K562 (cell line): ENCODE data around the gene SLMAP. TPM values are rescaled to one million over a fixed set of nuclear protein-coding genes. Genes with fewer than 3 reads are reported as not detected.

Experiments
- ATAC-seq: fragments of 200-7000 bp; cut with Tn5 transposase; 3 replicates; pipeline ENCODE4 v1.9.1; 2020; ENCODE audit warnings: moderate library complexity
- BruUV-seq: library from RNA; stranded (reverse); fragments of 400-500 nt; replicated peaks from 2 replicates; lab custom pipeline; 2021; lab: Mats Ljungman, UMichigan
- CTCF ChIA-PET: fragments of 300-600 bp; formaldehyde crosslinking; extraction: SDS; loops from one replicate; lab custom pipeline; 2021; ENCODE audit warnings: low intra/inter-chr PET ratio; lab: Yijun Ruan, JAX
- POLR2A ChIA-PET: fragments of 300-600, 350-650 bp; sonication (Branson Sonifier 250); formaldehyde crosslinking; extraction: SDS; loops from one replicate; lab custom pipeline; 2021; ENCODE audit warnings: antibody characterized with exemption, inconsistent platforms; lab: Yijun Ruan, JAX
- DNase-seq, 4 experiments: peaks; one replicate each; pipeline versions ENCODE4 v3.0.0 to v3.0.0-alpha.2; 2011 to 2018; ENCODE audit warnings: low spot score in 3 of 4, mixed read lengths in 3 of 4; ENCODE audit errors: extremely low read depth in 1 of 4
- FAIRE-seq: peaks from 2 replicates; lab custom pipeline; 2011; peaks lifted over from hg19 to GRCh38; lab: Jason Lieb, UNC
- H2AFZ ChIP-seq: 2 replicates; pipeline ENCODE4 v1.6.0; 2011; ENCODE audit warnings: low read depth, low read length, control low read depth, inconsistent platforms
- H3K27ac ChIP-seq: fragments of 200-600 bp; 3 replicates; pipeline ENCODE4 v1.8.0; 2011; ENCODE audit warnings: low read depth, mild to moderate bottlenecking, control low read depth, inconsistent platforms, low read length, moderate library complexity, mixed read lengths; ENCODE audit errors: extremely low read depth
- H3K27me3 ChIP-seq, 2 experiments: fragments of 300-600 bp in 1 of 2; 2 replicates in 1 of 2; 3 replicates in 1 of 2; pipeline versions ENCODE4 v1.6.0 to v1.8.0; 2011; ENCODE audit warnings: inconsistent platforms in 2 of 2, low read length in 2 of 2, mild to moderate bottlenecking in 1 of 2, mixed read lengths in 1 of 2, moderate library complexity in 1 of 2; ENCODE audit not compliant: control insufficient read depth in 2 of 2, insufficient read depth in 2 of 2
- H3K36me3 ChIP-seq: fragments of 300-600 bp; 3 replicates; pipeline ENCODE4 v1.8.0; 2011; ENCODE audit warnings: mild to moderate bottlenecking, low read length, inconsistent platforms; ENCODE audit not compliant: control insufficient read depth, insufficient read depth
- H3K4me1 ChIP-seq, 2 experiments: fragments of 200-600 bp in 1 of 2; replicated peaks in 1 of 2; 2 replicates in 1 of 2; 3 replicates in 1 of 2; pipeline versions ENCODE4 v1.5.1 to v1.8.0; 2011; ENCODE audit warnings: inconsistent platforms in 2 of 2, low read length in 2 of 2, mild to moderate bottlenecking in 1 of 2, mixed read lengths in 1 of 2, moderate library complexity in 1 of 2; ENCODE audit not compliant: control insufficient read depth in 2 of 2, insufficient read depth in 2 of 2
- H3K4me2 ChIP-seq: 2 replicates; pipeline ENCODE4 v1.6.1; 2011; ENCODE audit warnings: low read length, control low read depth, inconsistent platforms, mixed read lengths; ENCODE audit not compliant: insufficient read depth
- H3K4me3 ChIP-seq: fragments of 200-600 bp; sonication (generic), shearing (Covaris generic); 2 replicates; pipeline ENCODE4 v1.5.1; 2016; ENCODE audit warnings: control low read depth, inconsistent platforms
- H3K79me2 ChIP-seq: fragments of 200-600 bp; 3 replicates; pipeline ENCODE4 v1.8.0; 2011; ENCODE audit warnings: low read length, inconsistent platforms; ENCODE audit not compliant: control insufficient read depth, insufficient read depth
- H3K9ac ChIP-seq, 2 experiments: 2 replicates each; pipeline versions ENCODE4 v1.6.0 to v1.6.1; 2011; ENCODE audit warnings: low read depth in 2 of 2, low read length in 2 of 2, control low read depth in 1 of 2, inconsistent platforms in 1 of 2, mild to moderate bottlenecking in 1 of 2, mixed read lengths in 1 of 2; ENCODE audit not compliant: insufficient read depth in 1 of 2
- H3K9me1 ChIP-seq: one replicate; pipeline ENCODE4 v1.6.0; 2011; ENCODE audit warnings: inconsistent platforms, mild to moderate bottlenecking, low read length, moderate library complexity; ENCODE audit not compliant: control insufficient read depth, insufficient read depth
- H3K9me3 ChIP-seq: replicated peaks from 2 replicates; pipeline ENCODE4 v1.5.1; 2011; ENCODE audit warnings: low read depth, low read length, inconsistent platforms; ENCODE audit not compliant: control insufficient read depth, insufficient read depth
- H4K20me1 ChIP-seq: replicated peaks from 2 replicates; pipeline ENCODE4 v1.6.1; 2011; ENCODE audit warnings: low read length, inconsistent platforms, mixed read lengths; ENCODE audit not compliant: control insufficient read depth, insufficient read depth
- BHLHE40 ChIP-seq: IDR thresholded peaks from 2 replicates; pipeline ENCODE4 v1.6.1; 2011; ENCODE audit warnings: low read length, improper control_type of control experiment
- CSDE1 ChIP-seq, 2 experiments: fragments of 450-650 bp; IDR thresholded peaks; 2 replicates each; pipeline ENCODE4 v1.6.1; 2016; ENCODE audit warnings: mild to moderate bottlenecking in 1 of 2
- FOXA3 ChIP-seq, 2 experiments: fragments of 450-650 bp in 1 of 2; sonication (generic) in 1 of 2; formaldehyde crosslinking; IDR thresholded peaks in 1 of 2; conservative IDR thresholded peaks in 1 of 2; 2 replicates each; pipeline versions ENCODE4 v1.4.0 to v1.8.0; 2020 to 2022; ENCODE audit warnings: mild to moderate bottlenecking in 2 of 2, missing genetic modification reagents in 1 of 2
- GTF2A2 ChIP-seq: IDR thresholded peaks from 2 replicates; pipeline ENCODE4 v1.6.1; 2016; ENCODE audit warnings: mild to moderate bottlenecking, missing genetic modification characterization, missing compliant biosample characterization
- LEF1 ChIP-seq: fragments of 450-650 bp; IDR thresholded peaks from 2 replicates; pipeline ENCODE4 v1.6.1; 2016; ENCODE audit warnings: mild to moderate bottlenecking
- NCOR1 ChIP-seq: fragments of 450-650 bp; IDR thresholded peaks from 2 replicates; pipeline ENCODE4 v1.6.1; 2016; ENCODE audit warnings: mild to moderate bottlenecking, moderate library complexity
- NFRKB ChIP-seq: fragments of 450-650 bp; IDR thresholded peaks from 2 replicates; pipeline ENCODE4 v1.6.1; 2016; ENCODE audit warnings: low read depth
- NUFIP1 ChIP-seq: fragments of 450-650 bp; IDR thresholded peaks from 2 replicates; pipeline ENCODE4 v1.6.1; 2018; ENCODE audit not compliant: partially characterized antibody
- SRF ChIP-seq, 2 experiments: fragments of 250-450, 450-650 bp in 1 of 2; sonication (Bioruptor Pico) in 1 of 2; sonication (generic) in 1 of 2; formaldehyde crosslinking; IDR thresholded peaks; 2 replicates each; pipeline versions ENCODE4 v1.5.0 to v1.5.1; 2020 to 2022; ENCODE audit warnings: mild to moderate bottlenecking in 1 of 2, missing genetic modification reagents in 1 of 2
- ZBTB1 ChIP-seq: sonication (generic); formaldehyde crosslinking; IDR thresholded peaks from 2 replicates; pipeline ENCODE4 v1.8.1; 2023; ENCODE audit warnings: missing genetic modification reagents, low read depth, mild to moderate bottlenecking, borderline replicate concordance
- ZNF584 ChIP-seq: fragments of 200-800 bp; sonication (Bioruptor generic); IDR thresholded peaks from 2 replicates; pipeline ENCODE4 v1.6.1; 2016; ENCODE audit warnings: low read depth, mild to moderate bottlenecking, missing genetic modification characterization, missing compliant biosample characterization
- WGBS: fragments of 100-300 bp; shearing (Covaris generic); methylation state at CpG from one replicate; pipeline ENCODE4 v1.1.6; 2016; ENCODE audit warnings: low coverage, mixed read lengths; ENCODE audit not compliant: insufficient coverage; ENCODE audit errors: missing lambda C conversion rate; 5-methylcytosine and 5-hydroxymethylcytosine counted together
- in situ Hi-C: fragments of 300-500 bp; cut with MboI; formaldehyde crosslinking; loops from 4 replicates; pipeline ENCODE4 v1.15.0; 2018; ENCODE audit warnings: inconsistent platforms, mixed read lengths
- intact Hi-C: fragments of 100-400 bp; cut with micrococcal nuclease; formaldehyde crosslinking; loops from 2 replicates; pipeline ENCODE4 v1.14.2; 2022
- polyA plus RNA-seq, 8 experiments: library from polyadenylated mRNA; depleted of rRNA in 4 of 8; stranded (reverse) in 5 of 8; unstranded in 3 of 8; fragments of >200 nt; fragmentation: Nextera tagmentation in 2 of 8; fragmentation: Illumina TruSeq in 1 of 8; extraction: Ambion mirVana in 2 of 8; extraction: Trizol in 1 of 8; gene quantifications; 2 replicates each; pipeline versions ENCODE4 v1.2.1 to v1.2.3, GENCODE V29; 2011 to 2014; ENCODE audit warnings: inconsistent platforms in 1 of 8, missing spikeins in 1 of 8
- total RNA-seq, 7 experiments: library from RNA; depleted of rRNA in 6 of 7; stranded (reverse); fragments of >200 nt in 6 of 7; fragmentation: Illumina TruSeq in 2 of 7; extraction: Trizol in 2 of 7; gene quantifications; 2 replicates each; pipeline versions ENCODE4 v1.2.1 to v1.2.3, GENCODE V29; 2011 to 2021; ENCODE audit warnings: low replicate concordance in 1 of 7

The SLMAP gene
- total and polyA plus RNA-seq, 9 of the 15 experiments (the other 6 are each of a cell fraction or from before 2014, with no cell fraction given), result 12.1 to 50.7 (median 28.3) TPM

- TF ChIP-seq NFRKB (no peak), LEF1 (no peak)
Observed at GRCh38 chr3:57832486-57832885, 76.4 kb downstream of the SLMAP start (continued).

GRCh38 chr3:57832900-57833313, 76.8 kb downstream of the SLMAP start:
- Histone ChIP-seq H3K79me2 (peaks cover 11% of the 10 kb centered on the region), H3K4me2 (no peak overlapping the region), H4K20me1 (no peaks in the 10 kb centered on the region), H3K27ac (no peak overlapping the region), H3K9me1 (no peaks in the 10 kb centered on the region), H2AFZ (no peak overlapping the region), H3K36me3 (peaks cover 16% of the 10 kb centered on the region; the same call in 2 of the 3 replicates), H3K9me3 (no peaks in the 10 kb centered on the region), H3K4me3 (no peak overlapping the region), H3K9ac (no peak overlapping the region), H3K27me3 (no peaks in the 10 kb centered on the region), H3K4me1 (no peaks in the 10 kb centered on the region; a peak in 1 of 5 replicates)
- 60% methylated on average over 1 of the region's 1 CpG for WGBS
- ChIA-PET POLR2A (interaction anchor here (0.8 to 1.7 kb wide), 2 partner anchors 11 to 12 kb away, joined by 3 read pairs; no protein-coding TSS in a partner anchor), CTCF (no interaction called here)
- TF ChIP-seq CSDE1 (IDR thresholded peaks at IDR 0.05), result no peak
- no peak for TF ChIP-seq NCOR1
- TF ChIP-seq ZNF584 (CRISPR knock-in tag), result no peak
- TF ChIP-seq GTF2A2 (tag), result no peak
- TF ChIP-seq FOXA3 (CRISPR knock-in tag; conservative IDR thresholded peaks at IDR 0.05 in 1 of 2, IDR thresholded peaks at IDR 0.05 in 1 of 2), result no peak
- no peak for TF ChIP-seq SRF (CRISPR knock-in tag; IDR thresholded peaks at IDR 0.05)
- TF ChIP-seq BHLHE40, result no peak
- TF ChIP-seq NUFIP1, result no peak
- TF ChIP-seq ZBTB1 (CRISPR knock-in tag), result no peak
- FAIRE-seq, result no peak
- intact Hi-C loops (no loop called here), in situ Hi-C loops (loop anchor here (5.0 kb wide), 1 partner anchor 446 kb away; no protein-coding TSS in a partner anchor)
- no TSS peak for BruUV-seq
- no peak for ATAC-seq
- no peak for DNase-seq
